Measurements from ENCODE around the gene TPST1.
"Not testable (repeated sequence)": the region's sequence is repeated elsewhere in the genome, so short reads cannot be mapped to it uniquely, and the experiment has no call there.

- TF ChIP-seq, protein P1, sequence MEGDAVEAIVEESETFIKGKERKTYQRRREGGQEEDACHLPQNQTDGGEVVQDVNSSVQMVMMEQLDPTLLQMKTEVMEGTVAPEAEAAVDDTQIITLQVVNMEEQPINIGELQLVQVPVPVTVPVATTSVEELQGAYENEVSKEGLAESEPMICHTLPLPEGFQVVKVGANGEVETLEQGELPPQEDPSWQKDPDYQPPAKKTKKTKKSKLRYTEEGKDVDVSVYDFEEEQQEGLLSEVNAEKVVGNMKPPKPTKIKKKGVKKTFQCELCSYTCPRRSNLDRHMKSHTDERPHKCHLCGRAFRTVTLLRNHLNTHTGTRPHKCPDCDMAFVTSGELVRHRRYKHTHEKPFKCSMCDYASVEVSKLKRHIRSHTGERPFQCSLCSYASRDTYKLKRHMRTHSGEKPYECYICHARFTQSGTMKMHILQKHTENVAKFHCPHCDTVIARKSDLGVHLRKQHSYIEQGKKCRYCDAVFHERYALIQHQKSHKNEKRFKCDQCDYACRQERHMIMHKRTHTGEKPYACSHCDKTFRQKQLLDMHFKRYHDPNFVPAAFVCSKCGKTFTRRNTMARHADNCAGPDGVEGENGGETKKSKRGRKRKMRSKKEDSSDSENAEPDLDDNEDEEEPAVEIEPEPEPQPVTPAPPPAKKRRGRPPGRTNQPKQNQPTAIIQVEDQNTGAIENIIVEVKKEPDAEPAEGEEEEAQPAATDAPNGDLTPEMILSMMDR (IDR thresholded peaks at IDR 0.05; ENCODE audit: low read depth, low read length), result not testable (repeated sequence)
- not testable (repeated sequence) for TF ChIP-seq EZH2phosphoT487 (IDR thresholded peaks at IDR 0.05; ENCODE audit: low read depth)
Observed at GRCh38 chr7:66175006-66175405, 30.1 kb upstream of the TPST1 start.
